ENCODE measurements around the gene SYNCRIP.

The SYNCRIP gene

DNA sequence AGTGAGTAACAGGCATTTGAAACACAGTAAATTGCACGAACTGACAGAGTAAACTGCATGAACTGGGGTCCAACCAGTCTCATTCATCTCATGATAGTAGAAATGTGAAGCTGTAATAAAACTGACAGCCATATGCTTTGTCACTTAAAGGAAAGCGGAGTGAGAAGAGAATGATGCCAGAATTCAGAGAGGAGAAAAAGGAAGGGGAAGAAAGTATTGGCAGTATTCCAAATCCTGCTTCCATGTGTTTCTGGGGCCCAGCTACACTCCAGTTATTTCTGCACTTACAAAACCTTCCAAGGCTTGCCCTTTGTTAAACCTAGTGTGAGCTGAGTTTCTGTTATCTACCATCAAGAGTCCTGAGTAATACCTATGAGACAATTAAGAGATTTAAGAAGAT, 66.2 kb downstream of the SYNCRIP start:
- Histone ChIP-seq H4K20me1 (ENCODE audit: insufficient read depth, low read length, poor library complexity, severe bottlenecking) (peaks cover 31% of the 10 kb centered on the region), H2AFZ (ENCODE audit: low read length) (no peak overlapping the region), H3K36me3 (ENCODE audit: insufficient read depth, low read length) (peaks cover 21% of the 10 kb centered on the region; the same call in 1 of the 2 replicates), H3K4me1 (ENCODE audit: insufficient read depth, low read length, poor library complexity, severe bottlenecking) (peaks cover 6% of the 10 kb centered on the region), H3K9ac (ENCODE audit: low read depth, low read length, poor library complexity, severe bottlenecking) (no peak overlapping the region), H3K79me2 (ENCODE audit: insufficient read depth, low read length) (peaks cover 88% of the 10 kb centered on the region), H3K4me2 (ENCODE audit: low read depth, low read length, poor library complexity, severe bottlenecking) (no peak overlapping the region), H3K27me3 (ENCODE audit: insufficient read depth, low read length, poor library complexity, severe bottlenecking) (no peaks in the 10 kb centered on the region), H3K9me3 (ENCODE audit: insufficient read depth, low read depth, low read length) (peaks cover 5% of the 10 kb centered on the region; the same call in 1 of the 2 replicates), H3K9me2 (replicated peaks; ENCODE audit: low read depth, low read length) (no peaks in the 10 kb centered on the region), H3F3A (ENCODE audit: low read depth) (no peaks in the 10 kb centered on the region), H3K4me3 (ENCODE audit: low read length, poor library complexity, severe bottlenecking) (no peak overlapping the region)
- TF ChIP-seq CTCF (conservative IDR thresholded peaks at IDR 0.05; ENCODE audit: low read length) (no peak), EZH2phosphoT487 (IDR thresholded peaks at IDR 0.05; ENCODE audit: borderline replicate concordance) (no peak)

GRCh38 chr6:85574932-85575598, 67.6 kb downstream of the SYNCRIP start:
- H3K79me2 ChIP-seq (ENCODE audit: insufficient read depth, low read length): peaks cover 82% of the 10 kb centered on the region
- no peaks in the 10 kb centered on the region for H3K27me3 ChIP-seq (ENCODE audit: insufficient read depth, low read length, poor library complexity, severe bottlenecking)
- no peak overlapping the region for H3K9ac ChIP-seq (ENCODE audit: low read depth, low read length, poor library complexity, severe bottlenecking)

DNA sequence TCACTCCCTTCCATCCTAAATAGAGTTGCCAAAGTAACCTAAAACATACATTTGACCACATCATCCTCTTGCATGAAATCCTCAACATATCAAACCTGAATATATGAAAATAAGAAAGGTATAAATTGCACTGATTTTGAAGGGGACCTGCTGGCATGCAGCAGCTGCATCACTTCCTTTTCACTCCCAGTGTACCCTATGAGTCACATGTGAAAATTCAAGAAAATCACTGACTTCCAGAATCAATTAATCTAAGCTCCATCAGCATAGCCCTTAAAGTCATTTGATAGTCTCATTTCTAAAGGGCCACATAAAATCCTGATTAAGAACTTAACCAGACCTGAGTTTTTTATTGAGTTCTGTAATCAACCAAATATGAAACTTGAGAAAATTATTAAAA, 73.4 kb downstream of the SYNCRIP start:
- Histone ChIP-seq H3K9me3 (ENCODE audit: insufficient read depth, low read depth, low read length) (no peaks in the 10 kb centered on the region; the same call in 1 of the 2 replicates), H3K4me3 (ENCODE audit: low read length, poor library complexity, severe bottlenecking) (no peak overlapping the region), H3K9me2 (replicated peaks; ENCODE audit: low read depth, low read length) (no peaks in the 10 kb centered on the region), H3K4me2 (ENCODE audit: low read depth, low read length, poor library complexity, severe bottlenecking) (no peak overlapping the region), H3K79me2 (ENCODE audit: insufficient read depth, low read length) (peaks cover 26% of the 10 kb centered on the region), H4K20me1 (ENCODE audit: insufficient read depth, low read length, poor library complexity, severe bottlenecking) (peaks cover 19% of the 10 kb centered on the region), H3K27me3 (ENCODE audit: insufficient read depth, low read length, poor library complexity, severe bottlenecking) (no peaks in the 10 kb centered on the region), H3K36me3 (ENCODE audit: insufficient read depth, low read length) (peaks cover 65% of the 10 kb centered on the region), H3K9ac (ENCODE audit: low read depth, low read length, poor library complexity, severe bottlenecking) (no peak overlapping the region), H3F3A (ENCODE audit: low read depth) (no peaks in the 10 kb centered on the region), H3K4me1 (ENCODE audit: insufficient read depth, low read length, poor library complexity, severe bottlenecking) (no peaks in the 10 kb centered on the region), H2AFZ (ENCODE audit: low read length) (no peak overlapping the region)
- no peak for TF ChIP-seq EZH2phosphoT487 (IDR thresholded peaks at IDR 0.05; ENCODE audit: borderline replicate concordance)
- TF ChIP-seq CTCF (conservative IDR thresholded peaks at IDR 0.05; ENCODE audit: low read length): no peak

More at GRCh38 chr6:85574932-85575598, 67.6 kb downstream of the SYNCRIP start:
- peaks cover 6% of the 10 kb centered on the region for H3K4me1 ChIP-seq (ENCODE audit: insufficient read depth, low read length, poor library complexity, severe bottlenecking)
- H3K4me2 ChIP-seq (ENCODE audit: low read depth, low read length, poor library complexity, severe bottlenecking): no peak overlapping the region
- H3F3A ChIP-seq (ENCODE audit: low read depth): no peaks in the 10 kb centered on the region
- TF ChIP-seq EZH2phosphoT487 (IDR thresholded peaks at IDR 0.05; ENCODE audit: borderline replicate concordance) (no peak), CTCF (conservative IDR thresholded peaks at IDR 0.05; ENCODE audit: low read length) (no peak)
- H2AFZ ChIP-seq (ENCODE audit: low read length): no peak overlapping the region
- H3K9me2 ChIP-seq (replicated peaks; ENCODE audit: low read depth, low read length): no peaks in the 10 kb centered on the region
- H3K4me3 ChIP-seq (ENCODE audit: low read length, poor library complexity, severe bottlenecking): no peak overlapping the region
- peaks cover 35% of the 10 kb centered on the region for H4K20me1 ChIP-seq (ENCODE audit: insufficient read depth, low read length, poor library complexity, severe bottlenecking)
- peaks cover 31% of the 10 kb centered on the region; the same call in 1 of the 2 replicates for H3K36me3 ChIP-seq (ENCODE audit: insufficient read depth, low read length)
- H3K9me3 ChIP-seq (ENCODE audit: insufficient read depth, low read depth, low read length): no peaks in the 10 kb centered on the region
